Spleen (tissue), 7 donors: Measurements from ENCODE around the gene SH3BP4.

Experiments
- POLR2A ChIP-seq, 3 donors: fragments of 450-650 bp; IDR thresholded peaks; one replicate each; pipeline ENCODE4 v1.5.1; 2017; ENCODE audit warnings: antibody characterized with exemption in 3 of 3, mild to moderate bottlenecking in 1 of 3
- POLR2AphosphoS5 ChIP-seq, 3 donors: sonication (generic); formaldehyde crosslinking; IDR thresholded peaks; one replicate each; pipeline ENCODE4 v1.5.1; 2017; ENCODE audit warnings: antibody characterized with exemption in 3 of 3
- TF ChIP-seq, protein P1 (sequence below), 11 experiments: fragments of 200-600 bp in 7 of 11; fragments of 450-650 bp in 4 of 11; sonication (generic) in 4 of 11; IDR thresholded peaks in 8 of 11; conservative IDR thresholded peaks in 3 of 11; 1 replicate in 7 of 11; 2 replicates in 4 of 11; pipeline versions ENCODE4 v1.4.0 to v1.8.0; 2016 to 2021; ENCODE audit warnings: antibody characterized with exemption in 11 of 11, inconsistent platforms in 4 of 11, mild to moderate bottlenecking in 1 of 11
- donor health status: DM: no; HTN: no; CAD: no; lungs with moderate emphysema.
- donor health status: DM: no; HTN: no; CAD: no.
- donor health status: DM: no; HTN: no; CAD: no.

DNA sequence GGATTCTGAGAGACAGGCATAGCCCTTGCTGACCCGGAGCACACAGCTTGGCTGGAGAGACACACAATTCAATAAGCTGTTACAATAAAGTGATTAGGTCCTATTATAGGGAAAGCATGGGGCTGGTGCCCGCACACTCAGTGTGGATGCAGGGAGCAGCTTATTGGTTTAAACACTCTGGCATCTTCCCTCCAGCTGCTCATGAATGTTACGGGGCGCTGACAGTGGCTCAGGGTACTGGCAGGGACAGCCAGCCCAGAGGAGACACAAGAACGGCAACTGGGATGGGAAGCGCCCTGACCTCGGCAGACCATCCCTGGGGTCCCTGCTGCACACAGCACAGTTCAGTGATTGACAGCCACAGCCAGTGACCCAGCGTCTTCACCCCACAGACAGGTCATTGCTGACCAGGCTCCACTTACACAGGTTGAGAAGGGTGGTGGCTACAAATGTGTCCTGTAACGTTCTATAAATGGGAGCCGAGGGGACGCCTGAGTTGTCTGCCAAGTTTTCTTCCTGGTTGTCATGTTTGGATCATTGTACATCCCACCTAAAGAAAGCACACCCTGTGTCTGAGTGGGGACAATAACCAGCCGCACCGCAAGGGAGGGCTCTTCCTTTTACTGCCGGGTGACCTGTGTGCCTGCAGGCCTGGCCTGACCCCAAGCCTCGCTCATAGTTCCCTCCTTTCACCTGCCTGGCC lies 60.3 kb downstream of the SH3BP4 start:
- TF ChIP-seq, protein P1, sequence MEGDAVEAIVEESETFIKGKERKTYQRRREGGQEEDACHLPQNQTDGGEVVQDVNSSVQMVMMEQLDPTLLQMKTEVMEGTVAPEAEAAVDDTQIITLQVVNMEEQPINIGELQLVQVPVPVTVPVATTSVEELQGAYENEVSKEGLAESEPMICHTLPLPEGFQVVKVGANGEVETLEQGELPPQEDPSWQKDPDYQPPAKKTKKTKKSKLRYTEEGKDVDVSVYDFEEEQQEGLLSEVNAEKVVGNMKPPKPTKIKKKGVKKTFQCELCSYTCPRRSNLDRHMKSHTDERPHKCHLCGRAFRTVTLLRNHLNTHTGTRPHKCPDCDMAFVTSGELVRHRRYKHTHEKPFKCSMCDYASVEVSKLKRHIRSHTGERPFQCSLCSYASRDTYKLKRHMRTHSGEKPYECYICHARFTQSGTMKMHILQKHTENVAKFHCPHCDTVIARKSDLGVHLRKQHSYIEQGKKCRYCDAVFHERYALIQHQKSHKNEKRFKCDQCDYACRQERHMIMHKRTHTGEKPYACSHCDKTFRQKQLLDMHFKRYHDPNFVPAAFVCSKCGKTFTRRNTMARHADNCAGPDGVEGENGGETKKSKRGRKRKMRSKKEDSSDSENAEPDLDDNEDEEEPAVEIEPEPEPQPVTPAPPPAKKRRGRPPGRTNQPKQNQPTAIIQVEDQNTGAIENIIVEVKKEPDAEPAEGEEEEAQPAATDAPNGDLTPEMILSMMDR (IDR thresholded peaks at IDR 0.05 in 8 of 11, conservative IDR thresholded peaks at IDR 0.05 in 3 of 11) = no peak
- TF ChIP-seq POLR2AphosphoS5 (IDR thresholded peaks at IDR 0.05) = no peak
- TF ChIP-seq POLR2A (IDR thresholded peaks at IDR 0.05) = no peak
